HPDE6-E6E7 (cell line): Measurements from ENCODE around the gene SPDYE17.
"Not testable (repeated sequence)": the region's sequence is repeated elsewhere in the genome, so short reads cannot be mapped to it uniquely, and the experiment has no call there.

Experiments used
- DNase-seq: peaks from one replicate; pipeline ENCODE4 v3.0.0; 2011; ENCODE audit warnings: missing footprints; ENCODE audit errors: extremely low spot score

SPDYE17 gene

DNA sequence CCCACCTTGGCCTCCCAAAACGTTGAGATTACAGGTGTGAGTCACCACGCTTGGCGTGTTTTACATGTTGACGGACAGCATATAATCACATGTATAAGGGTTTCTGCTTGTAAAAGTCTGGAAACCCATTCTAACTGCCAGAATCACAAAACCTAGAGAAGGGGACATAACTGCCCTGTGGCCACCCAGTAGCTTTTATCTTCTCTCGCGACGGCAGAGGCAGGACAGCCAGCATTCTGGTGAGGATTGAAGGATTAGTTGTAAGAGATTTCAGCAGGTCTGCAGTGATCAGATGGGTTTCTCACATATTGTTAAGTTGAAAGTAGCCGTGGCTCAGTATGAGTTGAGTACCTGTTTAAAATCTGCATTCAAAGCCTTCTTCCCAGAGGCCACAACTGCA is 59.8 kb downstream of the SPDYE17 start:
- DNase-seq = not testable (repeated sequence)
